Vagina (tissue), 2 donors: ENCODE data around the gene IL1RAPL1.

Source experiments
- POLR2AphosphoS5 ChIP-seq, 2 donors: sonication (generic); formaldehyde crosslinking; IDR thresholded peaks; one replicate each; pipeline ENCODE4 v1.9.0; 2017; ENCODE audit warnings: antibody characterized with exemption in 2 of 2, mild to moderate bottlenecking in 2 of 2, low read depth in 1 of 2; ENCODE audit not compliant: insufficient read depth in 1 of 2
- TF ChIP-seq, protein P1 (sequence below), 3 experiments: fragments of 450-650 bp in 2 of 3; fragments of 200-600 bp in 1 of 3; sonication (generic) in 1 of 3; IDR thresholded peaks; one replicate each; pipeline ENCODE4 v1.5.1; 2017 to 2019; ENCODE audit warnings: antibody characterized with exemption in 3 of 3, mild to moderate bottlenecking in 2 of 3, moderate library complexity in 2 of 3

DNA sequence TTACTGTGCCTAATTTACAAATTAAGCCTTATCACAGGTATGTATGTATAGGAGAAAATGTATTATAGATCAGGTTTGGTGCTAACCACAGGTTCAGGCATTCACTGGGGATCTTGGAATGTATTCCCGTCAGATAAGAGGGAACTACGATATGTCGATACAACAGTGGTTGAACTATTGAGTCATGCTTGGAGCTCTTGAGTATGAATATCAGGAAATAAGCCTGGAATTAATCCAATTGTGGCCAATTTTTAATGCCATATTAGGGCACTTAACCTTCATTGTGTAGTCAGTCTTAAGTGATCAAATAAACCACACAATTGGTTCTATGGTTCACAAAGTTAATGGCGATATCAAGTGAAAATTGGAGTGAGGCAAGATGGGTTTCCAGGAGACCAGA, 556.5 kb downstream of the IL1RAPL1 start:
- TF ChIP-seq, protein P1, sequence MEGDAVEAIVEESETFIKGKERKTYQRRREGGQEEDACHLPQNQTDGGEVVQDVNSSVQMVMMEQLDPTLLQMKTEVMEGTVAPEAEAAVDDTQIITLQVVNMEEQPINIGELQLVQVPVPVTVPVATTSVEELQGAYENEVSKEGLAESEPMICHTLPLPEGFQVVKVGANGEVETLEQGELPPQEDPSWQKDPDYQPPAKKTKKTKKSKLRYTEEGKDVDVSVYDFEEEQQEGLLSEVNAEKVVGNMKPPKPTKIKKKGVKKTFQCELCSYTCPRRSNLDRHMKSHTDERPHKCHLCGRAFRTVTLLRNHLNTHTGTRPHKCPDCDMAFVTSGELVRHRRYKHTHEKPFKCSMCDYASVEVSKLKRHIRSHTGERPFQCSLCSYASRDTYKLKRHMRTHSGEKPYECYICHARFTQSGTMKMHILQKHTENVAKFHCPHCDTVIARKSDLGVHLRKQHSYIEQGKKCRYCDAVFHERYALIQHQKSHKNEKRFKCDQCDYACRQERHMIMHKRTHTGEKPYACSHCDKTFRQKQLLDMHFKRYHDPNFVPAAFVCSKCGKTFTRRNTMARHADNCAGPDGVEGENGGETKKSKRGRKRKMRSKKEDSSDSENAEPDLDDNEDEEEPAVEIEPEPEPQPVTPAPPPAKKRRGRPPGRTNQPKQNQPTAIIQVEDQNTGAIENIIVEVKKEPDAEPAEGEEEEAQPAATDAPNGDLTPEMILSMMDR (IDR thresholded peaks at IDR 0.05) = no peak
- no peak for TF ChIP-seq POLR2AphosphoS5 (IDR thresholded peaks at IDR 0.05; ENCODE audit: insufficient read depth in 1 of 2, low read depth in 1 of 2)
